HepG2 (cell line): ENCODE results near the gene CS. TPM values are rescaled to one million over a fixed set of nuclear protein-coding genes. Genes with fewer than 3 reads are reported as not detected.

Experiments
- AHR ChIP-seq: IDR thresholded peaks from 2 replicates; pipeline ENCODE4 v1.6.1; 2018; ENCODE audit warnings: missing genetic modification reagents, missing compliant biosample characterization
- ATF4 ChIP-seq, 2 experiments: fragments of 450-650 bp in 1 of 2; sonication (generic) in 1 of 2; formaldehyde crosslinking; IDR thresholded peaks; 2 replicates each; pipeline versions ENCODE4 v1.5.0 to v1.8.0; 2020 to 2022; ENCODE audit warnings: mild to moderate bottlenecking in 1 of 2, missing genetic modification reagents in 1 of 2
- CEBPB ChIP-seq: IDR thresholded peaks from 2 replicates; pipeline ENCODE4 v1.6.1; 2011; ENCODE audit warnings: low read depth, low read length, improper control_type of control experiment, borderline replicate concordance
- CEBPG ChIP-seq: IDR thresholded peaks from 2 replicates; pipeline ENCODE4 v1.6.1; 2016
- CENPBD1 ChIP-seq: sonication (generic); formaldehyde crosslinking; IDR thresholded peaks from 2 replicates; pipeline ENCODE4 v1.8.0; 2022; ENCODE audit warnings: missing genetic modification reagents, low read depth, mild to moderate bottlenecking, borderline replicate concordance
- CREB1 ChIP-seq, 2 experiments: fragments of 450-650 bp in 1 of 2; IDR thresholded peaks; 2 replicates each; pipeline ENCODE4 v1.6.1; 2016 to 2017; ENCODE audit warnings: control low read depth in 1 of 2, mild to moderate bottlenecking in 1 of 2, missing compliant biosample characterization in 1 of 2, missing genetic modification characterization in 1 of 2
- FOSL2 ChIP-seq: sonication (generic); formaldehyde crosslinking; IDR thresholded peaks from 2 replicates; pipeline ENCODE4 v1.4.0; 2020; ENCODE audit warnings: missing genetic modification reagents
- HOXA7 ChIP-seq: sonication (generic); formaldehyde crosslinking; IDR thresholded peaks from 2 replicates; pipeline ENCODE4 v1.8.1; 2022; ENCODE audit warnings: mild to moderate bottlenecking, missing genetic modification reagents, moderate library complexity
- THYN1 ChIP-seq: sonication (generic); formaldehyde crosslinking; IDR thresholded peaks from 2 replicates; pipeline ENCODE4 v1.8.1; 2023; ENCODE audit warnings: low read depth, mild to moderate bottlenecking, moderate library complexity, missing genetic modification reagents, borderline replicate concordance
- ZNF451 ChIP-seq: sonication (generic); formaldehyde crosslinking; IDR thresholded peaks from 2 replicates; pipeline ENCODE4 v1.5.0; 2020; ENCODE audit warnings: mild to moderate bottlenecking, missing genetic modification reagents
- polyA plus RNA-seq, 8 experiments: library from polyadenylated mRNA; depleted of rRNA in 3 of 8; stranded (reverse) in 7 of 8; unstranded in 1 of 8; fragments of >200 nt; fragmentation: Illumina TruSeq in 4 of 8; extraction: Trizol in 4 of 8; gene quantifications; 2 replicates each; pipeline versions ENCODE4 v1.2.1 to v1.2.3, GENCODE V29; 2011 to 2016; ENCODE audit warnings: low read depth in 4 of 8, missing spikeins in 1 of 8, mixed read lengths in 1 of 8; ENCODE audit not compliant: insufficient read depth in 1 of 8
- total RNA-seq, 5 experiments: library from RNA; depleted of rRNA; stranded (reverse); fragments of >200 nt; fragmentation: Illumina TruSeq; extraction: Trizol; gene quantifications; 2 replicates each; pipeline ENCODE4 v1.2.3, GENCODE V29; 2016; ENCODE audit warnings: low read depth in 1 of 5
- TF ChIP-seq, protein P1 (sequence below): sonication (generic); formaldehyde crosslinking; IDR thresholded peaks from 2 replicates; pipeline ENCODE4 v1.4.0; 2020; ENCODE audit warnings: missing genetic modification reagents

CS gene
- total and polyA plus RNA-seq, 2 of the 13 experiments (the other 11 are each of a cell fraction or from before 2014, with no cell fraction given) = 173 to 175 TPM

DNA sequence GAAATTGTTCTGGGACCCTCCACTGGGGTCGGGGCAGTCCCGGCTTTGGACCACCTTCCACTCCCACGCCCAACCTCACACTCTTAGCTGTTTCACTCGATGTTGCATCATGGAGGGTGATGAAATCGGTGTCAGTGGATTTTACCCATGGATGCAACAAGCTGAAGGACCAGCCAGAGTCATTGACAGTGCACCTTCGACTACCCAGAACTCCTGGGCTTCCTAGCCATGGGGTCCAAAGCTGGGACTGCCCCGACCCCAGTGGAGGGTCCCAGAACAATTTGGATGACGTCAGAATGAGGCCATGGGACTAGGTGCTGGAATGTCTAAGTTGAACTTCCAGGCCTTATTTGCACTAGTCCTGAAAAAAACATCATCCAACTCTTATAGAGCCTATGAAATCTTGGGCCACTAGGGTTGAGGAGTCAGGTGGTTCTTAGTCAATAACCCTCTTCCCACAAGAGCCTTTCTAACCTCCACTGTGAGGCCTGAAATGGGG lies 37.7 kb upstream of the CS start (continued):
- TF ChIP-seq, protein P1, sequence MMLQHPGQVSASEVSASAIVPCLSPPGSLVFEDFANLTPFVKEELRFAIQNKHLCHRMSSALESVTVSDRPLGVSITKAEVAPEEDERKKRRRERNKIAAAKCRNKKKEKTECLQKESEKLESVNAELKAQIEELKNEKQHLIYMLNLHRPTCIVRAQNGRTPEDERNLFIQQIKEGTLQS (CRISPR knock-in tag) = peak; percentile 64; the same call in 1 of the 2 replicates
- TF ChIP-seq HOXA7 (no peak), CREB1 (IDR thresholded peaks at IDR 0.05) (peak; percentile 90), CREB1 (CRISPR knock-in tag; IDR thresholded peaks at IDR 0.05) (no peak), CEBPB (peak; percentile 87), ATF4 (CRISPR knock-in tag; IDR thresholded peaks at IDR 0.05) (peak in 1 of 2 experiments; percentile 88; a peak in 2 of 4 replicates), FOSL2 (CRISPR knock-in tag) (0 out of 2 replicates have a peak, but pooled peaks have one; percentile 13), AHR (CRISPR knock-in tag) (no peak), CENPBD1 (CRISPR knock-in tag) (no peak), THYN1 (CRISPR knock-in tag) (no peak), ZNF451 (CRISPR knock-in tag) (no peak), CEBPG (CRISPR knock-in tag) (peak; percentile 78)
